ENCODE results near the gene RBM45.

RBM45 gene

DNA sequence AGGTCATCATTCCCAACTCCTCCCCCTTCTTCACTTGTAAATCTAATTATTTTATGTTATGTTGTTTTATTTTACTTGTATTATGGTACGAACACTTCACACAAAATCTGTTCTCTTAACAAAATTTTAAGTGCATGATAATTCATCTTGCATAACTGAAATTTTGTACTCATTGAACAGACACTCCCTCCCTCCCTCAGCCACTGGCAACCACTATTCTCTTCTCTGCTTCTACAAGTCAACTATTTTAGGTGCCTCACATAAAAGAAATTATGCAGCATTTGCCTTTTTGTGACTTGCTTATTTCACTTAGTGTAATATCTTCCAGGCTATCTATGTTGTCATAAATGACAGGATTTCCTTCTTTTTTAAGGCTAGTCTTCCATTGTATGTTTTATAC is 51.7 kb downstream of the RBM45 start:
- no peak for DNase-seq

DNA sequence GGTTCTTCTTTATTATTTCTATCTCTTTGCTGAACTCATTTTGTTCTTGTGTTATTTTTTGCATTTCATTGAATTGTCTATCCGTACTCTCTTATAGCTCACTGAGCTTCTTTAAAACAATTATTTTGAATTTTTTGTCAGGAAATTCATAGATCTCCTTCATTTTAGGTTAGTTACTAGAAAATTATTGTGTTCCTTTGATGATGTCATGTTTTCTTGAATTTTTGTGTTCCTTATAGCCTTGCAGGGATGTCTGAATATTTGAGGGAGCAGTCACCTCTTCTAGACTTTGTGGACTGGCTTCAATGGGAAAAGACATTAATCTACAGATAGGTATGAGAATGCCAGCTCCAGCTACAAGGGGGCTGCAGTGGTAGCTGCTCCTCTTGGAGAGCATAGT is 61.4 kb downstream of the RBM45 start:
- DNase-seq, result no peak

DNA sequence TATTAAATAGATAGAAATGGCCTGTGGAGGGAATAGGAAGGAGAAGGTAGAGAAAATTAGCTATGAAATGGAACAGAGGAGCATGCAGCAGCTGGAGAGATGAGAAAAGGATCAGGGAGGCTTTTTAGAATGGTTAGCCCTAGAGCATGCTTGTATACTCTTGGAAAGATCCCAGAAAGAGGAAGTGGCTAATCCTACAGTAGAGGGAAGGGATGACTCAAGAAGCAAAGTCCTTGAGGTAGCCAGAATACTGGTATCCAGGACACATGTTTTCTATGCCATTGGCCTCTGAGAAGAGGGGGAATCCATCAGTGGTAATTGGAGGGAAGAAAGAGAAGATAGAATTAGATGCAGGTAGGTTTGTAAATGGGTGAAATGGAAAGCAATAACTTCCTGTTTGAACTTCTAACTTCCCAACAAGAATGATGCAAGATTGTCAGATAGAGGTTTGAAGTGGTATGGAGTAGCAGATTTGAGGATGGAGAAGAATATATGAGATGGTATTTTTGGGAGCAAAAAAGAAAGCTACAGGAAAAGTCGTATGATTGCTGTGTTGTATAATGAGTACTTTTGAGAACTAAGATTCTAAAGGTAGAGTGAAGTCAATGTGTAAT is 64.9 kb downstream of the RBM45 start:
- DNase-seq, result no peak
